Ecto neural progenitor cell (in vitro differentiated cells): ENCODE measurements around the gene ADRA2C.

Source experiments
- DNase-seq: peaks from one replicate; pipeline ENCODE4 v3.0.0-alpha.2; 2018; ENCODE audit warnings: low spot score

ADRA2C gene

GRCh38 chr4:3766036-3766784, at the start of gene ADRA2C:
Gene ADRA2C (plus strand): TSS chr4:3766385. CDS start chr4:3766607, 222 bp downstream.
- peak; percentile 67 for DNase-seq

GRCh38 chr4:3716631-3717235, 49.5 kb upstream of the ADRA2C start:
- DNase-seq, result no peak

DNA sequence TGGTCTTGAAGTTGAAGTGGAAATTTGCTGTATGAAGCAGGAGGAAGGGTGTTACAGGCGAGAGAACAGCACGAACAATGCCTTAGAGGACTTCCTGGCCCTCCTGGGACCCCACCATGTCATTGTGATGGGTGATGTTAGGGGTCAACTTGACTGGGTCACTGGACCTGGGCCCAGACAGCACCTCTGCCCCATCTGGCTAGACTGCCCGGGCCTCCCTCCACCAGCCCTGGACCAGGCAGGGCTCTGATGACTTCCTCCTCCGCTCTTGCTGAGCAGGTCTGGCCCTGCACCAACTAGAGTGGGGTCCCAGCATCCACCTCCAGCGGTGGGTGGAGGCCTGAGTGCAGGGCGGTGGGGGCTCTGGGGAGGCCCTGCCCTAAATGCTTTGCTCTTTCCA, 48.9 kb upstream of the ADRA2C start:
- no peak for DNase-seq

- DNase-seq, result no peak
Measured at GRCh38 chr4:3718462-3718861, 47.7 kb upstream of the ADRA2C start.

DNA sequence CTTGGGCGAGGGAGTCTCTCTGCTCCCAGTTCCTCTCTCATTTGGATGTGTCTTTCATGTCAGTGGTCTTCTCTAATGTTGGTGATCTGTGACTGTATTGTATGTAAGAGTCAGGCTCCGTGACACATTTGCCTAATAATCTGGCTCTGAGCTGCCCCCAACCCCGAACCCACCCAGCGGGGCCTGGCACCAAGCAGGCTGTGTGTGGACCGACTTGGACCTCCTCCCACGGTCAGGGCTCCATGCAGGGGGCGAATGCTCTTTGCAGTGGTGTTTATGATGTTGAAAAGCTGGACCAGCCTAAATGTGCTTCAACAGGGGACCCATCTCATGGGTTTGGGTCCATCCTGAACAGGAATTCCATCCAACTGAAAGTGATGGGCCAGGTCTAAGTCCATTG, 47.0 kb upstream of the ADRA2C start:
- no peak for DNase-seq

DNA sequence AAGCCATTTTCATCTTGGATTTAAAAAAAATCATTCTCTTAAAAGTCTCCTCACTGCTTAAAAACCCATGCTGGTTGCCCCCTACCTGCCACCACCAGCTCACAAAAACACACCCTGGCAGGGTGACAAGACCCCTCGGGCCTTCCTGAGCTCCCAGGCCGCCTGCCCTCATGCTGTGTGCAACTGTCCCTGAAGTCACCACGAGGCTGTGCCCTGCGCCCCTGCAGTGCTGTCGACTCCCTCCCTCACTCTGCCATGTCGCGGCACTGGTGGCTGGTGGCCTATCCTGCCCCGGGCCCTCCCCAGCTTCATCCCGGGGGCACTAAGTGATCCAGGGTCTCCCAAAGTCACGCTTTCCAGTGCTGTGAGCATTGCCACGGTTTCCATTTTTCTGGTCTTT, 46.3 kb upstream of the ADRA2C start:
- DNase-seq, result no peak

- DNase-seq, result no peak
Measured at GRCh38 chr4:3720466-3720865, 45.7 kb upstream of the ADRA2C start.

DNA sequence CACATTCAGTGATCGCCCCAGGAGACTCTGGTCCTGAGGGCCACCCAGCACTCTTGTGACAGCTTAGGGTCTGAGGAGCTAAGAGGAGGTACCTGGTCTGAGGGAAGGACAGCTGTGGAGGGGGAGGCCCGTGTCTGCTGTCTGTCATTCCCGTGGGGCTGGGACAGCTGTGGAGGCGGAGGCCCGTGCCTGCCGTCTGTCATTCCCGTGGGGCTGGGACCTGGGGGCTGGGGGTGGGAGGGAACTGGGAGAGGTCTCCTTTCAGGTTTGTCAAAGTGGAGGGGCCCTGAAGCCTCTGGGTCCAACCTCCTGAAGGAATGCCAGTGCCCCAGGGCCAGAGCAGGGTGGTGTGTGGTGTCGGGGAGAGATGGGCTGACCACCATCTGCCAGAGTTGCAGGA, 45.0 kb upstream of the ADRA2C start:
- DNase-seq, result no peak

- DNase-seq, result no peak
Measured at GRCh38 chr4:3721627-3722026, 44.6 kb upstream of the ADRA2C start.

DNA sequence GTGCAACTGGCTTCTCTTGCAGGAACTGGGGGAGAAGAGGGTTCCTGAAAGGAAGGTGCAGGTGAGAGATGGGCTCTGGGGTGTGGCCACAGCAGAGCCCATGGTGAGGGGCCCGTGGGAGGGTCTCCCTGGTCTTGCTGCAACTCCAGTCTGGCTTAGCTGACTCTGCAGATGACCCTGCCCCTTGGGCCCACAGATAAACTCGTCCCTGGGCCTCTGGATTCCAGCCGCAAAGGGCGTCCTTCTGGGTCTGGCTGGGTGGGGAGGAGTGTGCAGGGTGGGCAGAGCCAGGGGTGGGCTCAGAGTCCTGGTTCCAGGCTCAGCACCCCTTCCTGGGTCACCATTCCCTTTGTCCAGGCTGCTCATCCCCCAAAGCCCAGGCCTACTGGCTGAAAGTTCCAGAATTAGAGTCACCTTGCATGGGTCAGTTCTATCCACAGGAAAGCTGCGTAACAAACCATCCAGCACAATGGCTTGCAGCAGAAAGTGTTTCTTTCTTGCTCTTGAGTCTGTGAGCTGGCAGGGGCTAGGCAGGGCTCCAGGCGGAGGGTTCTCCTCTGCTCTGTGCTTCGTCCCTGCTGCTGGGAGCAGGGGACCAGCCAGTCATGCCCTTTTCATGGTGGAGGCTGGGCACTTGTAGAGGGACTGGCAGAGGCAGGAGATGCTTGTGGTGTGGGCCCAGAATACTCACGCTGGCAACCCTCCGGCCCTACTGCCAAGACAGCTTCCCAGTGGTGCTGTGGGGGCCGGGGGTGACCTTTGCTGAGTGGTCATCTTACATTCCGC, 43.5 kb upstream of the ADRA2C start:
- DNase-seq, result no peak

DNA sequence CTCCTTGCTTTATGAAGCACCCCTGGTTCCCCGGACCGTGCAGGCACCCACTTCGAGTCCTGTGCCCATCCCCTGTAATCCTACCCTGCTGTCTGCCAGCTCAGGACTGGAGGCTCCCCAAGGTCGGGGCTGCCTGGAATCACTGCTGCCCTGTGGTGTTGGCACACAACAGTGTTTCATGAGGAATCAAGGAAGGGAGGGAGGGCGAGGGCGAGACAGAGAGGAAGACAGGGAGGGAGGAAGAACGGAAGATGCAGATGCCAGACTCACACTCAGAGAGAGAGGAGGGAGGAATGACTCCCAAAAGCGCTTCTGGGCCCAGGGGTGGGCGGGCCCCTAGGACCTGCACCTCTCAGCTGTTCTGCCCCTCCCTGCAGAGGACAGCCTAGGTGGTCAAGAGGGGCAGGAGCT, 42.9 kb upstream of the ADRA2C start:
- no peak for DNase-seq

DNA sequence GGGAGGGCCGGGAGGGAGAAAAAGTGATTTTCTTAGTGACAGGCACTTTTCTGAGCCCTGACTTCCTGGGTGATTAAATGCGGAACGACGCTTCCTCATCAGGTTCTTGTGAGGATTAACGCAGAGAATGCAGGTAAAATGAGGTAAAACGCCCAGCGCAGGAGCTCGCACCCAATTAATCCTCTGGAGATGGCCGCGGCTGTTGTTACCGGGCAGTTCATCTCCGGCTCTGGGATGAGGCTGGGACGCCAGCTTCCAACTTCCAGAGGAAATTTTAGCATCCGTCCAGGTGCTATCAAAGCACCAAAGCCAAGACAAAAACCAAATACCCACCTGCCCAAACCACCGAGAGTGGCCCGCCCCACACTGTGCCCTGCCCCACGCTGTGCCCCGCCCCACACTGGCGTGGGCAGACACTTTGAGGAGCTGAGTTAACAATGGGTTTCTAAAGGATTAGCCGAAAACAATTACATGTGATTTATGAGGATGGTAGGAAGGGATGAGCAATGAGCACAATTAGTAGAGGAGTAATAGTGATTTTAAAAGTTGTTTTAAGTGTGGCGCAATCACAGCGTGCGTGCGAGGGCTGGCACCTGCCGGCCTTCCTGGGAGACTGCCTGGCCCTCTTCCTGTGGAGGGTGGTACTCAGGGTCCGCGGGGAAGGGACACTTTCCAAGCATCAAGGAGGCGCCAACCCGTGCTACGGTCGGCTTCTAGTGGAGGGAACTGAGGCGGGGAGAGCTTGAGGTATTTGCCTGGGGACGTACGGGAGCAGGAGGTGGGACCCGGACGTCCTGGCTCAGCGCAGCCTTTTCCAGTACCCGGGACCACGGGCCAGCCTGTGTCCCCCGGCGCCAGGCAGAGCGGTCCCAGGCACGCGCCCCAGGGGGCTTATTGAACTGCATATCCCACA, 41.6 kb upstream of the ADRA2C start:
- DNase-seq, result no peak

DNA sequence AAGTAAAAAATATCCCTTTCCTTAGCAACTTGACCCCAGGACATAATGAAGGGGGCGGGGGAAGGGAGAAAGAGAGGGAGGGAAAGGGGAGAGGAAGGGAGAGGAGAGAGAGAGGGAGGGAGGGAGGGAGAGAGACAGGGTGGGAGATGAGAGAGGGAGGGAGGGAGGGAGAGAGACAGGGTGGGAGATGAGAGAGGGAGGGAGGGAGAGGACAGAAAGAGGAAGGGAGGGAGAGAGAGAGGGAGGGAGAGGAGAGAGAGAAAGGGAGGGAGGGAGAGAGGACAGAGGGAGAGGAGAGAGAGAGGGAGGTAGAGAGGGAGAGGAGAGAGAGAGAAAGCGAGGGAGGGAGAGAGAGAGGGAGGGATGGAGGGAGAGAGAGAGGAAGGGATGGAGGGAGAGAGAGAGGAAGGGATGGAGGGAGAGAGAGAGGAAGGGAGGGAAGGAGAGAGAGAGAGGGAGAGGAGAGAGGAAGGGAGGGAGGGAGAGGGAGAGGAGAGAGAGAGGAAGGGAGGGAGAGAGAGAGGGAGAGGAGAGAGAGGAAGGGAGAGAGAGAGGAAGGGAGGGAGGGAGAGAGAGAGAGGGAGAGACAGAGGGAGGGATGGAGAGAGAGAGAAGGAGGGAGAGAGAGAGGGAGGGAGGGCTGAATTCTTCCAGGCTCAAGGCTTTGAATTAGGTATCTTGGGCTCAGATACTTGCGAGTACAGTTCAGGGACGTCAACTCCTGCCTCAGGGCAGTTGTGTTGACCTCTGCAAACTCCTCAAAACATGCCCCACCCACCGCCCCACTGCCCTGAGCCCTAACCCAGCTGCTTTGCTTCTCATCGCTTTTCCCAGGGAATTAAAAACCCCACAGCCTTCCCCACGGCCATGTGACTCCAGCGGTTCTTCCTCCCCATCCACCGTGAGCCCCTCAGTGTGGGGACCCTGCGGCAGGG, 40.0 kb upstream of the ADRA2C start:
- DNase-seq, result no peak

DNA sequence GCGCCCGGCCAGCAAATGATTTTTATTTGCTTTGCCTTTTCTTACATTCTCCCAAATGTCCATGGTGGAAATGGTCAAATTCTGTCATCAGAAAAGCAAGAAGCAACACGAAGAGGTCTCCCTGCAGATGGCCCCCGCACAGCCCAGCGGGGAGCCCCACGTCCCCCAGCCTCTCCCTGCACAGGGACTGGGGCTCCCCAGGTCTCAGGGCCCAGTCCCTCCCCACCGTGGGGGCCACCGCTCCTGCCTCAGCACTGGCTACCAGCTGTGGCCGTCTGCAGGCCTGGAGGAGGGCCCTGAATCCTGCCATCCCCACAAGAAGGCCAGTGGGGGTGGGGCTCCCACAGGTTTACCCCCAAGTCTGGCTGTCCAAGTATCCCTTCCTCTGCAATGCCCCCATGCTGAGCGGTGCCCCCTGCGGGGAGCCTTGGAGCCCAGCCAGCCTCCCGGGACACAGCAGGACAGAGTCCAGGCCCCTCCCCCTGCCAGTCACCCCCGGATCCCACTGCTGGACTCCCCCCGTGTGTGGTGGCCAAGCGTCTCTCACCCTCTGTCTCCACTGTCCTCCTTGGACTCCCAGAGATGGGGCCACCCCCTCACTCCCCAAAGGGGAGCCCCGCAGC, 38.2 kb upstream of the ADRA2C start:
- no peak for DNase-seq

GRCh38 chr4:3729188-3729881, 36.9 kb upstream of the ADRA2C start:
- DNase-seq, result no peak

DNA sequence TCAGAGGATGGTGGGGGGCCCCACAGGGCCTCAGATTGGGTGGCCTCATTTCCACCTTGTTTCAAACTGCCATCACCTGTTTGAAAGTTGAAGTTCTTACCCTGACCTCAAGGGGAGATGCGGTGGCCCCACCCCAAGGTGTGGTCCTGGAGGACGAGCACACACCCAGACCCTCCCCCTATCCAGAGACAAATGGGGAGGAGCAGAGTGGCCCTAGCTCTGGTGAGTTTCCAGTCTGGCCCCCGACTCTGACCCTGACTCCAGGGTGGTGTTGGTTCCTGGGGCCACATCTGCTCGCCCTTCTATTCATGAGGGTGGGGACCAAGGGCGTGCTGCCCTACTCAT, 36.3 kb upstream of the ADRA2C start:
- no peak for DNase-seq

DNA sequence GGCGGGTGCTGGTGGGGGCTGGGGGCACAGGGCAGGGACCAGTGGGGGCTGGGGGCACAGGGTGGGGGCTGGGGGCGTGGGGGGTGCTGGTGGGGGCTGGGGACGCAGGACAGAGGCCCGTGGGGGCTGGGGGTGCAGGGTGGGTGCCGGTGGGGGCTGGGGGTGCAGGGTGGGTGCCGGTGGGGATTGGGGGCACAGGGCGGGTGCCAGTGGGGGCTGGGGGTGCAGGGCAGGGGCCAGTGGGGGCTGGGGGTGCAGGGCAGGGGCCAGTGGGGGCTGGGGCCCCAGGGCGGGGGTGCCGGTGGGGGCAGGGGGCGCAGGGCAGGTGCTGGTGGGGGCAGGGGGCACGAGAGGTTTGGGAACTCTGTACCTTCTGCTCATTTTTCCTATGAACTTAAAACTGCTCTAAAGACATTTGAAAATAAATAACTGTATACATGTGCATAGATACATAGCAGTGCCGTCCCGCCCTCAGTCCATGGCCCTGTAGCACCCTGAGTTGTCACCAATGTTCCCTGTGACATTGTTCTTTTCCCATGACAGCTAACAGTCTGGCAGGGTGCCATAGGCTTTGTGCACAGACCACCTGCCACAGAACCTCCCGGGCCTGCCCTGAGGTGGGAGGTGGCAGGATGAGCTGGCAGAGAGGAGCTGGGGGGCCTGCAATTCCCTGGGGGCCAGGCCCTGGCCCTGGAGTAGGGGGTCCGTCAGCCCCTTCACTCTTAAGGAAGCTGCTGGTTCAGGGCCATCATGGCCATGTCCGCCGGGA, 35.6 kb upstream of the ADRA2C start:
- no peak for DNase-seq

DNA sequence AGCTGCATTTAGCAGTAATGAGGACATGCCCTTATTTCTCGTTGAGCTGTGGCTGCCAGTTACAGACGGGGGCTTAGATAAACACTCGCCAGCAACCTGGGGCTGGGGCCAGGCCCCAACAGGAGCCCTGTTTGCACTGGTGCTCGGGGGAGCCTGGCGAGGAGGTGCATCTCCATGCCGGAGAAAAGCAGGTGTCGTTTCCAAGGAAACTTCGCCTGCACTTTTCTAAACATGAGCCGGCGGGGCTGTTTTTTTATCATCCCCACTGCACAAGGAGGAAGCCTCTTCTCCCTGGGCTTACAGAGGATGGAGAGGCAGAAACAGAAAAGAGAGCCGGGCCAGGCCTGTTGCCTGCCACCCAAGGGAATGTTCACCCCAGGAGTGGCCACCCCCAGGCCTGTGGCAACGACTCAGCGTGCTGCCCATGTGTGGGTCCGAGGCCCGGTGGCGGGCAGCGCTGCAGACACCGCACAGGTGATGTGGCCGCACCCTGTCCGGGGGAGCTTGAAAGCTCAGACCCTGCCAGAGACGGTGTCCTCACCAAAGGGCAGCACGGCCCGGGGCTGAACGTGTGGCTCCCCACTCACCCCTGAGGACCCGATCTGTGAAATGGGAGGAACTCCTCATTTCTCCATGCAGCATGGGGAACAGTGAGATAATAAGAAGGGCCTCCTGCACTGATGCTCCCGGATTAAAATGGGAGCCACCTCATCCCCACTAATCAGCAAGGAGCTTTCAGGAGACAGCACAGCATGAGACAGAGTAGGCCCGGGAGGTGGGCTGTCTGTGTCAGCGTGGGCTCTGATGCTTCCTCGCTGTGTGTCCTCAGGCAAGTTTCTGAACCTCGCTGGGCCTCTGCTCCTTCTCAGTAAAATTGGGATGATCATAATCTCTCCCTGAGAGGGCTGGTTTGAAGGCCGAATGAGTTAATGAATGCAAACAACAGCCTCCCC, 33.8 kb upstream of the ADRA2C start:
- no peak for DNase-seq
